ENCODE results near the gene GLIS1.

The GLIS1 gene

DNA sequence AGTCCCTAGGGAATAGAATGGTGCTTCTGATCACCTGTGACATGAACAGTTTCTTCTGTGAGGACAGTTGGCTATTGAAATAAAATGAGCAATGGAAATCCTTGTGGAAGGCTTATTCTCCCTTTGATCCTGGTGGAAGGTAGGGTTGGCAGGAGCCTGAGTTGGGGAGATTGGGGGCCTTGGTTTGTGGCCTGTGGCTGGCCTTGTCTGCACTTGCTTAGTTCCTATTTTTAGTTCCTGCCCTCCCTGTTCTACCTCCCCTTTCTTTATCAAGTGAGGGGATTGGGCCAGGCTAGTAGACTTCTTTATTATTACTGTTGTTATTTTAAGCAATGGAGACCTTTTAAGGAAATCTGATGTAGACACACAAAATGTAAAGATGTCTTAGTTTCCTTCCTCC, 271.6 kb downstream of the GLIS1 start:
- DNase-seq (ENCODE audit: low spot score) (no peak), FAIRE-seq (no peak)

DNA sequence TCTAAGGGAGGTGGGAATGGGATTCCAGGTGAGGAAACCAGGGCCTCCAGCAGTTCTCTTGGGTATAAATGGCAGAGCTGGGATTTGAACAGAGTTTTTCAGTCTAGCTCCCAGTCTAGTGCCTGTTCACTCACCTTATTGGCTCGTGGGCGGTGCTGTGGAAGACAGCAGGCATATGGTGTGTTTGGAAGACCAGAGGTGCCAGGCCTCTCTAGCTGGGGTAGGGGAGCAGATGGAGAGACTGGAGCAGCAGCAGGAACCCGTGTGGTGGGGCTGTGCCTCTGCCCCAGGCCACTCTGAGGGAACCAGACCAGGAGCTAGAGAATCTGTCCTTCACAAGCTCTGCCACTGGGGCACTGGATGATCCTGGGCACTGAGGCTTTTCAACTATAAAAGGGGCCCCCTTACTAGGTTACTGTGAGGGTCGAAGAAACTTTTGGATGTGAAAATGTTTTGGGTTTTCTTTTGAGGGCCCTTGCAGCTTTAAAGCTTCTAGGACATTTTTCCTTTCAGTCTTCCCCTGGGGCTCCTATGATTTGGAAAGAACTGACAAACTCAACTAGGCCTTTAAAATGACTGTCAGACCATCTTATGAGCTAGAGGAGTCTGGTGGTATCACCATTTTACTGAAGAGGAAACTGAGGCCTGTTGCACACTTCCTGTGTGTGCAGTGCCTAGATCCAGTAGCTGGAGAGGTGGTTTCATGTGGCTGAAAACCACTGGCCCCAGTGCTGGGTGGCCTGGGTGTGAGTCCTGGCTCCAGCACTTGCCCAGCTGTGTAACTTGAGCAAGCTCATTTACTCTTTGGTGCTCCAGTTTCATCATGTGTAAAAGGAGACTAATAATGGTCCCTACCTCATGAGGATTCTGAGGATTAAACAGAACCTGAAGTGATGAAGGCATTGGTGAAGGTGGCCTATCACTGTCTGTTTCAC, 273.7 kb downstream of the GLIS1 start:
- DNase-seq (ENCODE audit: low spot score): no peak
- no peak for FAIRE-seq

- FAIRE-seq (no peak), DNase-seq (ENCODE audit: low spot score) (no peak)
Measured at GRCh38 chr1:53463961-53464899, 274.7 kb downstream of the GLIS1 start.

GRCh38 chr1:53462769-53463501, 276.0 kb downstream of the GLIS1 start:
- DNase-seq (ENCODE audit: low spot score) (no peak), FAIRE-seq (no peak)

- no peak for FAIRE-seq
Measured at GRCh38 chr1:53462193-53462592, 276.8 kb downstream of the GLIS1 start.

DNA sequence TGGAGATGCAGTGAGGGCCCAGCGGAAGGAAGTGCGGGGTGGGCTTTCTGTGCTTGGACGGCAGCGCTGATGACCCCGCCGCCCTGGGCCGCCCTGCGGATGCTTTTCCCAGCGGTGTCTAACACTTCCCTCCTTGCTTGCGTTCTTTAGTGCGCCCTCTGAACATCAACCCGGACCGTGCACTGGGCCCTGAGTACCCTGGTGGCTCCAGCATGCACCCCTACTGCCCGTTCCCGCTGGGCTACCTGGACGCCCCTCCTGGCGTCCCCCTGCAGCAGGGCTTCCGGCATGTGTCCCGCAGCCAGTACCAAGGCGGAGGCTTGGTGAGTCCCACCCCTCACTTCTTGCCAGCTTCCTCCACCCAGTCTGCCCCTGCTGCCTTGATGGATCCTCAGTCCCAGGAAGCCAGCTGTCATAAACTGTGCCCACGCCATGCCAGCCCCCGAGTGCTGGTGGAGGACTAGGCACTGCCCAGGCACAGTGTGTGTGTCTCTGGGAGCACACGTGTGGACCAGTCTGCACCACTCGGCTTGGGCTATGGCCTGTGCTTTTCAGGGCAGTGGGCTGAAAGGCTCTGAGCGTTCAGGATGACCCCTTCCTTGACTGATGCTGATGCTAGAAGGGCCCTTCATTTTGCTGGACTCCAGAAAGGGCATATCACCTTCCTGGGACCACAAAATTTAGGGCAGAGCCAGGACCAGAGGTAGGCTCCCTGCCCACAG, 277.5 kb downstream of the GLIS1 start:
- FAIRE-seq (no peak), DNase-seq (ENCODE audit: low spot score) (no peak)

More at GRCh38 chr1:53462193-53462592, 276.8 kb downstream of the GLIS1 start:
- DNase-seq (ENCODE audit: low spot score): no peak

DNA sequence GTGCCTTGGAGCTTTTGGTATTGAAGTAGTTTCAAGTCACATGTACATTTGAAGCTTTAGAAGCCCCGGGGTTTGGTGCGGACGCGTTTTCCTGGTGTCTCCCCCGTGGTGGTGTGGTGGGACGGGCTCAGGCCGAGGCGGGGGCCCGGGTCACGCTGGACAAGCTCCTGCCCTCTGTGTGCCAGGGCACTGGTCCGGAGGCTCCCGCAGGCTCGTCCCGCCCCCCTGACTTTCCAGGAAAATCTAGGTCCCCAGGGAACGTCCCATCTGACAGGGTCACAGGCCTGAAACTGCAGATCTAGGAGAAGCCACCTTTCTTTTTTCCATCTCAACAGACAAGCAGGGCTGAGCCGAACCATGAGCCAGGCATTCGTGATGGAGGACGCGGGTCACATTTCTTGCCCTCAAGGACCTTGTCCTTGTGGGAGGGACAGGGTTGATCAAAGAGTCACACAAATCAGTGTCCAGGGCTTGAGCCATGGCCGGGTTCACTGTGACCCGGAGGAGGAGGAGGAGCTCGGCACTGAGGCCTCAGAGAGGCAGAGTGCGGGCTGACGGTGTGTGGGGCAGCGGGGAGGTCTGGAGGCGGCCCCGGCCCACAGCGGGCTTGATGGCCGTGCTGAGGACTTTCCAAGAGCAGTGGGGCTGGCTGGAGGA, 278.2 kb downstream of the GLIS1 start:
- no peak for FAIRE-seq
- no peak for DNase-seq (ENCODE audit: low spot score)

DNA sequence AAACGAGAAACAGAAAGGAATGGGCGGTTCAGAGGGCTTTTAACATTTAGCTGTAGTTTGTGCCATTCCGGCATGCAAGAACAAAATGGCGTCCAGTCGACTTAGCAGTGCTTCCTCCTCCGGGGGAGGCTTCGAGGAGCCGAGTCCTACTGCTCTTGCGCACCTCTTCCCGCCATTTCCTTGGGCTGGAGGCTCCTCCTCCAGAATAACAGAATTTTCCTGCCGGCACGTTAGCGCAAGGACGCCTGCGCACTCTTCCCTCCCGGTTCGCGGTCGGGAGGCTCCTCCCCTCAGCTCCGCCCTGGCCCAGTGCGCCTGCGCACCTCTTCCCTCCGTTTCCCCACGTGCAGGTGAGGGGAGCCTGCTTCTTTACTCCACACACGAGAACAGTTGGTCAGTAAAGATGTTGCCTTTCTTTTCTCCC, 278.7 kb downstream of the GLIS1 start:
- DNase-seq (ENCODE audit: low spot score) (no peak), FAIRE-seq (no peak)

DNA sequence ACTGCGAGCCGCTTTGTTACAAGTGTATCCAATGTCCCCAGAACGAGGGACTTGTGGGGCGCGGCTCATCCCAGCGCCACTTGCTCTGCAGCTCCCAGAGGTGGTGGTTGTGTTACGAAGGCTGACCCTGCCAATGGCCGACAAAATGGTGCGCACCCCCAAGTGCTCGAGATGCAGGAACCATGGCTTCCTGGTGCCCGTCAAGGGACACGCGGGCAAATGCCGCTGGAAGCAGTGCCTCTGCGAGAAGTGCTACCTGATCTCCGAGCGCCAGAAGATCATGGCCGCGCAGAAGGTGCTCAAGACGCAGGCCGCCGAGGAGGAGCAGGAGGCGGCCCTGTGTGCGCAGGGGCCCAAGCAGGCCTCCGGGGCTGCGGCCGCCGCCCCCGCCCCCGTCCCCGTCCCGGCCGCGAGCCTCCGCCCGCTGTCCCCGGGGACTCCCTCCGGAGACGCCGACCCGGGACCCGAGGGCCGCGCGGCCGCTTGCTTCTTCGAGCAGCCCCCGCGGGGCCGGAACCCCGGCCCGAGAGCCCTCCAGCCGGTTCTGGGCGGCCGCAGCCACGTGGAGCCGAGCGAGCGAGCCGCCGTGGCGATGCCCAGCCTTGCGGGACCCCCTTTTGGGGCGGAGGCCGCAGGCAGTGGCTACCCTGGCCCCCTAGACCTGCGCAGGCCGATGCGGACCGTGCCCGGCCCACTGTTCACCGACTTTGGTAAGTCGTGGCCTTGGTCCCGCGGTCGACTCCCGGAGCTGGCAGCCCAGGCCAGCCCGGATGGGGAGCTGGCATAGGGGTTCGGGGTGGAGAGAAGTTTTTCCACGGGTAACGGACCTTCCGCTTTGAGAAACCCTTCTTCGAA, 279.4 kb downstream of the GLIS1 start, which contains the start of gene DMRTB1:
DMRTB1 (plus strand) TSS at position 79 of the 855 bp plus-strand sequence; CDS start at position 134, 55 bp downstream.
- DNase-seq (ENCODE audit: low spot score) (no peak), FAIRE-seq (no peak)

DNA sequence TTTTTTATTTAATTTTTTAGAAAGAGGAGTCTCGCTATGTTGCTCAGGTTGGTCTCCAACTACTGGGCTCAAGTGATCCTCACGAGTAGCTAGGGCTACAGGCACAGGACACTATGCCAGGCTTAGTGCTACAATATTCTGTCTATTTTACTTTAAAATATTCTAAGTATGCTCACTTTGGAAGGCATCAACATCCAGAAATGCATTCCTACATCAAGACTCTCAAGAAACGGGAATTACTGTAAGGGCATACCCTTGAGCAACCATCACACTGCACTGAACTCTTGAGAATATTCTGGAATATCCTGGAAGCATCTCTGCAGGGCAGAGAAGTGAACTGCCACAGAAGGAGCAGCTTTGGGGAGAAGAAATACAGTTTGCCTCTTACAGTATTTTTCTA, 280.3 kb downstream of the GLIS1 start:
- FAIRE-seq (no peak), DNase-seq (ENCODE audit: low spot score) (no peak)
